ENCODE measurements around the gene PPP2R1B. TPM values are rescaled to one million over a fixed set of nuclear protein-coding genes. Genes with fewer than 3 reads are reported as not detected.

The PPP2R1B gene
- total RNA-seq, 1 donor from 2014 or later = 239 TPM

DNA sequence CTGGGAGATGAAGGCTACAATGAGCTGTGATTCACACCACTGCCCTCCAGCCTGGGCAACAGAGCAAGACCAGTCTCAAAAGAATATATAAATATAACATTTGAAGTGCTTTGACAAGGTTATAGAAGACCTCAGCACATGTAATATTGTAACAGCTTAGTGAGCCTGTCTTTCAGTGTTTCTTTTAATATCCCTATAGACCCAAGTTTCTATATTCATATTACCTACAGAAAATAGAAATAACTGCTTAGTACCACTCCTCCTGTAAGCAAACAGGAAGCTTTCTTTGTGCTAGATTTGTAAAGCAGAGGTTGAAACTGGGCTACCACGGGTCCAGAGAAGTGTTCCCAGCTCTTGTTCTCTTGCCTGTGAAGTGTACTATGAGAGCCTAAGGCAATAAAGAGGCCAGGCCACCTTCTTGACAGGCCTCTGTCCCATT, 68.2 kb downstream of the PPP2R1B start:
- DNase-seq (ENCODE audit: low spot score) = no peak

GRCh38 chr11:111696556-111696955, 69.6 kb downstream of the PPP2R1B start:
- DNase-seq (ENCODE audit: low spot score) = no peak

DNA sequence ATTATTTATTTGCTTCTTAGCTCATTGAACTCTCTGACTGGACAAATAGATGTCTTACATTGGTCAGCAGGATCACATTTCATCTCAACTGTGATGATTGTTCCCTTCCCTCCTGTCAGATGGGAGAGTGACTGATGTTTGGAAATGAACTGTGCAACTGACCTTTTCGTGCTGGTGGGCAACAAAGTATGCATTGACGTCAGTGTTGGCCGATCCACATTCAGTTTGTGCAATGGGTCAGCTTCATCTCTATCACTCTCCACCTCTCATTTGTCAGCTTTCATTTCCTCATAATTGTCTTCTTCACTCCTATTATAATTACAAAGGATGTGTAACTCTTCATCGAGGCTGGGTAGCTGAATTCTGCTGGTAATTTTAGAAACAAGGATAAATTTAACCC, 71.3 kb downstream of the PPP2R1B start:
- DNase-seq (ENCODE audit: low spot score) = no peak

GRCh38 chr11:111693224-111693937, 72.8 kb downstream of the PPP2R1B start:
- DNase-seq (ENCODE audit: low spot score) = no peak

GRCh38 chr11:111691741-111692140, 74.4 kb downstream of the PPP2R1B start:
- no peak for DNase-seq (ENCODE audit: low spot score)

GRCh38 chr11:111691176-111691575, 75.0 kb downstream of the PPP2R1B start:
- no peak for DNase-seq (ENCODE audit: low spot score)

DNA sequence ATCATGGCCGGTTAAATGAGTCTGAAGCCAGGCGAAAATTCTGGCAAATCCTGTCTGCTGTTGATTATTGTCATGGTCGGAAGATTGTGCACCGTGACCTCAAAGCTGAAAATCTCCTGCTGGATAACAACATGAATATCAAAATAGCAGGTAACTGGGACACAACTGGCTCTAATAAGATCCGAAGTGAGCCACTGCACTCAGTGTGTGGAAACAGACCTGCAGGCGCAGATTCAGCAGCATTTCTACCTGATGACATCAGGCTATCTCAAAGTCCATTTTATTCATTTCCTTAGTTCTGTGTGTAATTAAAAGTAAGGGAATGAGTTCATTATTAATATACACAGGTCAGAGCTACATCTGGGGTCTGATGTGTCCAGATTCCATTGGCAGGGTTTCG, 78.2 kb downstream of the PPP2R1B start:
- no peak for DNase-seq (ENCODE audit: low spot score)

GRCh38 chr11:111684251-111684650, 81.9 kb downstream of the PPP2R1B start:
- DNase-seq (ENCODE audit: low spot score) = no peak

GRCh38 chr11:111683806-111684205, 82.4 kb downstream of the PPP2R1B start:
- DNase-seq (ENCODE audit: low spot score) = no peak

DNA sequence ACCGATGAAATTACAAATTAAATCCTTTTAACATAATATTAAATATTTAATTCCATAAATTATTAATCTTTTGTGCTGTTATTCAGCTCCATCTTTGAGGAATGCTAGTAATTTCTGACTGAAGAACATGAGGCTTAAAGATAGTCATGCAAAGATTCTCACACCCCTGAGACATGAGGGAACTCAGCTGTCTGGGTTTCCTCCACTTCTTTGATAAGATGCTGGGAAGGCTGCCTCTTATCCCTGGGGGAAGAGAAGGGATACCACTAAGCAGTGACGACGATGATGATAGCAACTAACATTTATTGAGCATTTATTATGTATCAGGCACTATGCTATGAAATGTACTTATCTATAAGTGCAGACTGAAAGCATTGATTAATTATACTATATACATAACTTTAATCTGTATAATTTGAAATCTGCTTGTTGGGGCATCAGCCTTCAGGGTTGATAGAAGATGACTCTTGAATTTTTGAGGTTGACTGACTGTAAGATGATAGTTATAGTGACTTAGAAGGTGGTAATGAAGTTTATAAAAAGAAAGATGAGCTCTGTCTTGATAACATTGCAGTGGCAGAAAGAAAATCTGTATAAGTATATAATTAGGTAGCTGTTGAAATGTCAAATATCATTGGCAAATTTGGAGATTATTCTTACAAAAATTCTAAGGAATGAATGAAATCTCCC, 85.6 kb downstream of the PPP2R1B start:
- no peak for DNase-seq (ENCODE audit: low spot score)

Other genes with a start within 250 kb of the PPP2R1B start
- gene LAYN, start 225.7 kb downstream of the PPP2R1B start, total RNA-seq = 7.1 TPM
- 174 TPM for gene SIK2, start 163.9 kb downstream of the PPP2R1B start, total RNA-seq
- gene ALG9, start 105.2 kb upstream of the PPP2R1B start, total RNA-seq = 161 TPM
- 2.1 TPM for gene FDXACB1, start 112.8 kb upstream of the PPP2R1B start, total RNA-seq
- 11.9 TPM for gene CFAP68, start 113.2 kb upstream of the PPP2R1B start, total RNA-seq
- 2,279 TPM for gene CRYAB, start 145.4 kb upstream of the PPP2R1B start, total RNA-seq
- gene HSPB2, start 146.3 kb upstream of the PPP2R1B start, total RNA-seq = 17.1 TPM
- 3.1 TPM for gene C11orf52, start 152.5 kb upstream of the PPP2R1B start, total RNA-seq
- gene DIXDC1, start 171.0 kb upstream of the PPP2R1B start, total RNA-seq = 48.8 TPM